CD1c-positive myeloid dendritic cell (primary cell): Measurements from ENCODE around the gene FNDC3B.
A peak's percentile ranks its signal among the peaks of the same experiment; 100 is the strongest.

Experiments
- DNase-seq: peaks from one replicate; pipeline ENCODE4 v3.0.0-alpha.2; 2016; ENCODE audit errors: extremely low spot score

FNDC3B gene

GRCh38 chr3:172073262-172073915 is 34.0 kb downstream of the FNDC3B start:
- peak; percentile 42 for DNase-seq

DNA sequence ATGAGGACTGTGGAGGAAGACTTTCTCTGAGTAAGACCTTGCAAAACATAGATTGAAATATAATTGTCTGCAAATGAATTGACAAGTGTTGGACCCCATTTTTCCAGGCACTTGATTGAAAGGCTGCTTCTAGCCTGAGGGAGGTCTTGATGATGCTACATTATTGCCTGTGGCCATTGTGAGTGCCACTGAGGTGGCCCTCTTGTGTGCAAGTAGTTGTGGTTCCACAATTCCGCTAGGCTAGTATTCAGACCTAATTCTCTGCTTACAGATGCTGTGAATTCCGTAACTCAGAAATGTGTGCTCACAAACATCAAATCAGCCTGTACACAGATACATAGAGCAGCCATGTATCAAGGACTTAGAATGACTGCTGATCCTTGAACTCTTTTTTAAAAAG is 34.7 kb downstream of the FNDC3B start:
- no peak for DNase-seq

GRCh38 chr3:172074586-172074985 is 35.2 kb downstream of the FNDC3B start:
- DNase-seq = peak; percentile 76

DNA sequence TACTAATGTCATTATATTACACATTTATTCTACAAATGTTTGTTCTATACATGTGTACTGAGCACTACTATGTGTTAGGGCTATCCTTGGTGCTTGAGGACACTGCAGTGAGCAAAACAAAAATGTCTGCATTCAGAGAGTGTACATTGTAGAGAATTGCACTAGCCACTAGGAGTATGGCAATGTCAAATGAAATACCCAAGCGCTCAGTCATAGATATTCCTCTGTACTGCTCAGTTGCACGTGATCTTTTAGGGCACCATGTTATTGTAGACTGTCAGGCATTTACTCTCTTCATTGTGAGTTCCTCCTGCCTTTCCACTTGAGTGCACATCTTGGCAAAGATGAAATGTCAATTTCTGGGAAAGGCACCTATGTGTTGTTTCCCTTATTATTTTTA is 36.8 kb downstream of the FNDC3B start:
- no peak for DNase-seq

DNA sequence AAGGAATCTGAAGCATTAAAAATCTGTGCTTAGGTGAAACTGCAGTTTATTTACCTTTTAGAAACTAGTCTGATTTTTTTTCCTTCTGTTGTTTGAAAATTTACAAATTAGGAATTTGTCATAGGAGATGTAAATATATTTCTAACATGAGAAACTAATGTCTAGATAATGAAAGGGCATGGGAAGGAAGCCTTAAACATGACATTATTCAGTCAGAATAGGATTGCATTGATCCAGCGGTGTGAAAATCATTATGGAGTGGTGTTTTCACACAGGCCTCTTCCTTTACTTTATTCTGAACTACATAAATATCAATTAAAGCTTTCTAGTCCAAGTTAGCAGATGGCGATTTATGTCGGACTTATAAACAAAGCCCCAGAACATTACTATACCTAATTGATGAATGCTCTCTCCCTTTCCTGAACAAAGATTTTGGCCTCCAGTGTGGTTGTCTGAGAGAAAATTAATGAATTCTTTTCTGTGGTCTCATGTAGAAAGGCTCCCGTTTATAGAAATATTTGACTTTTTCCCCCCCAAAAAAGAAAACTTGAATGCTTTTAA is 37.9 kb downstream of the FNDC3B start:
- no peak for DNase-seq

- no peak for DNase-seq
These were observed 38.9 kb downstream of the FNDC3B start for GRCh38 chr3:172078244-172078643.

DNA sequence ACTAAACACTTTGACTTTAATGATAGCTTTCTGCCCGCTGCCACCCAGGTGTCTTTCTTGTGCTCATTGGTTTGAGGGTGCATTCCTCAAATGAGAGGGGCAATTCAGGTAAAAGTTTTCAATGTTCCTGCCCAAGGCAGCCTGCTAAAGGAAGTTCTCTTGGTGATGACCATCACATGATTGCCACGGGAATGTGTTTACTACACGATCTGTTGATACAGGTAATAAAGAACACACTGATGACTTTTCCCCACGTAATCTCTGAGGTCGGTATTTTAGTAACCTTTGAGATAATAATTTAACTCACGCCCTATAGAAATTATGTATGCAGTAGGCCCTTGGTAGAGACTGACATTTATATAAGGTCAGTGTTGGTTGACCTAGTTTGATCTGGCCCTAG is 39.3 kb downstream of the FNDC3B start:
- no peak for DNase-seq

GRCh38 chr3:172079326-172079976 is 40.1 kb downstream of the FNDC3B start:
- no peak for DNase-seq

DNA sequence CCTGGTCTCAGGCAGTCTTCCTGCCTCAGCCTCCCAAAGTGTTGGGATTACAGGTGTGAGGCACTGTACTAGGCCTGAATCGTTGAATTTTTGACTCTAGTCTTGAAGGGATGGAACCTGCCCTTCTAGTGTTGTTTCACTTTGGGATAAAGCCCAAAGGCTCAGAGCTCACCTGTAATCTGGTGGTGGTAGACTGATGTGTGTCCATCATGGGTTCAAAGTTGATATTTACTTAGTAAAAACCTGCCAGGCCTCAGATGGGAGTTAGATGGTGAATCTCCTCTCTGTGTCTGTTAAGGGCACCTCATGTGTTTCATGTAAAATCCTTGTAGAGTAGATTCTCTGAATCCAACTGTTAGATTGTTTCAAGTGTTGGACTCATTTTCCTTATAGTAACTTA is 41.1 kb downstream of the FNDC3B start:
- DNase-seq = no peak

- no peak for DNase-seq
These were observed 42.9 kb downstream of the FNDC3B start for GRCh38 chr3:172082269-172082668.

DNA sequence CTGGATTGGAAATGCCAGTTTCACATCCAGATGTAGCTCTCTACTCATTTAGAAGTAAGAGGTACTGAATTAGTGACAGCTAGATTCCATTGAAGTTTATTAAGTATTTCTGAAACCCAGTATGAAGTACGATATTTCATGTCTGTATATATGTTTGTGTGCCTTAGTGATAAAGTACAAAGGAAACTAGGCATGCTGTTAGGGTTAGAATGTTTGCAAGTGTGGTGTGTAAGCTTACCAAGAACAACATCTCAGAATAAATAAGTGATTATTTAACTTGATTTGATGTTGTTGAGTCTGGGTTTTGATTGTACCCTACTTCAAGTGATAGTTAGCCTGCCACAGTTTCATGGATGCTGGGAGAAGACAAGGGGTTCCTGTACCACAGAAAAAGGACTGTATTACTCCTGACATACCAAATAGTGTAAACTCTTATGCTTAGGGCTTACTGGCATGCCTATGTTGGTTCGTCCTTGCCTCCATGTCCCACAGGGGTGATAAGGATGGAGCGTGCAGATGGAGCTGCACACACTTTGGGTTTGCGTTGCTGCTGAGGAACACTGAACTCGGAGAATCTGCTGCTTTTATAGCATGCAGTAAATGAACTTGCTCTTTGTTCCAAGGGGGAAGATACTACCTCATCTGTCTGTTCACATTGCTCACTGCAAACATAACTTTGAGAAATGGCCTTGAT is 43.6 kb downstream of the FNDC3B start:
- no peak for DNase-seq

- DNase-seq = no peak
These were observed 44.6 kb downstream of the FNDC3B start for GRCh38 chr3:172083995-172084409.

GRCh38 chr3:172084871-172085556 is 45.6 kb downstream of the FNDC3B start:
- DNase-seq = no peak

GRCh38 chr3:172085557-172085895 is 46.1 kb downstream of the FNDC3B start:
- DNase-seq = no peak

GRCh38 chr3:172086071-172086470 is 46.7 kb downstream of the FNDC3B start:
- no peak for DNase-seq

DNA sequence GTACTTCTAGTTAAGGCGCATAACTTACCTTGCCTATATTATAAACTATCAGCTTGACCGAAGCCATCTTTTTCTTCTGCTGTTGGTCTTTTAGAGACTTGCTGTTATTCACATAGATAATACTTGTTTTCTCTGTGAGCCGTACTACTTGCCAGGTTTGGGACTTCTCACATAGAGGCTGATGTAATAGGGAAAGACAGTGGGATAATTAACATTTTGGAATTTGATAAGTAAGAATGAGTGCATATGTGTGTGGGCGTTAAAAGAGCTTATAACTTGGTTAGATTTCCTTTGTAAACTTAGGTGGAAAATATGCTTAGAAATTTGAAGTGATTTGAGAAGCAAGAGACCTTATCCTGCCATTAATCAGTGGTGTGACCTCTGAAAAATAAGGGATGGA is 47.8 kb downstream of the FNDC3B start:
- DNase-seq = no peak

GRCh38 chr3:172087602-172088580 is 48.5 kb downstream of the FNDC3B start:
- peak; percentile 54 for DNase-seq

DNA sequence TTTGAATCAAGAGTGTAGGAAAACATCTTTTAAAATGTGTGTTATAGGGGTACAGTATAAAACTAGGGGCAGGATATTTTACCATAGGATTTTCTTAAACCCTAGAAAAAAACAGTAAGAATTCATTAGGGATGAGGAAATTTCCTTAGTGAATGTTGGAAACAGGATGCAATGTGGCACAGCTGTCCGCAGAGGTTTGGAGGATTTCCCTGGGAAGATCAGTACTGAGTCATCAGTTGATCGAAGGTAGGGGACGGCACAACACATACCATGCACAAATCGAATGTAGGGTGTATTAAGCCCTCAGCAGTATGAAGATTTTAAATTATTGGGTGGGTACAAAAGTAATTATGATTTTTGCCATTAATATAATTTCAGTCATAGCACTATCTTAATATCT is 49.9 kb downstream of the FNDC3B start:
- no peak for DNase-seq

DNA sequence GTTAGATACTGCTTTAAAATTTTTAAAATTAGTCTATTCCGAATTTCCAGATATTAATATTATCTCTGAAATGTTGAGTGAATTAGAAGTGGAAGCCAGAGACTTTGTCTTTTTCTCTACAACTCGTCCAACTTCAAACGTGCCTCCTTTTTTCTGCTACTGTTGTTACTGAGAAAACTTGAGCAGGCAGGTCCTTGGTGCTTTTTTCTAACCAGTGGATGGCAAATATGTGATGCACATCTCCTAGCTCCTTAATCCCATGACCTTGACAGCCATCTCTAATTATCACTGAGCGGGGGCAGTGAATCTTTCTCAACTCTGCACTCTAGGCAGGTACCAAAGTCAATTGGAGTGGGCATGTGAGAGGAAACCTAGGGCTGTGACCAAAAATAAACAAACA is 50.7 kb downstream of the FNDC3B start:
- no peak for DNase-seq

- no peak for DNase-seq
These were observed 53.3 kb downstream of the FNDC3B start for GRCh38 chr3:172092658-172093057.
